Ishikawa (cell line): ENCODE data around the gene GNAO1.

Source experiments
- RAD21 ChIP-seq: IDR thresholded peaks from 2 replicates; pipeline ENCODE4 v1.6.1; 2012; ENCODE audit warnings: low read depth
- REST ChIP-seq: IDR thresholded peaks from 2 replicates; pipeline ENCODE4 v1.6.1; 2012; ENCODE audit warnings: low read depth, mild to moderate bottlenecking

- TF ChIP-seq REST (no peak), RAD21 (no peak)
Measured at GRCh38 chr16:56340416-56340815, 149.1 kb downstream of the GNAO1 start.
